ENCODE measurements around the gene CARMIL3.
A peak's percentile ranks its signal among the peaks of the same experiment; 100 is the strongest.
"Not testable (repeated sequence)": the region's sequence is repeated elsewhere in the genome, so short reads cannot be mapped to it uniquely, and the experiment has no call there.

Gene CARMIL3

GRCh38 chr14:24040692-24041091 lies 11.1 kb upstream of the CARMIL3 start:
- H3K9me3 ChIP-seq (ENCODE audit: control extremely low read depth in 1 of 5, control insufficient read depth in 4 of 5, insufficient read depth in 2 of 5, low read depth in 1 of 5, low read length in 4 of 5): no peaks in the 10 kb centered on the region
- ChIA-PET POLR2A (no interaction called here), CTCF (interaction anchor here (2.6 kb wide), 1 partner anchor 16 kb away, joined by 16 read pairs; no protein-coding TSS in a partner anchor)
- H3K4me3 ChIP-seq (ENCODE audit: control insufficient read depth in 1 of 7, extremely low read depth in 1 of 7, insufficient read depth in 4 of 7, low read depth in 2 of 7, low read length in 6 of 7): no peak overlapping the region
- no peaks in the 10 kb centered on the region for H3K36me3 ChIP-seq (ENCODE audit: control insufficient read depth in 4 of 4, insufficient read depth in 4 of 4, low read length in 3 of 4)
- 88% methylated on average over 2 of the region's 2 CpGs for WGBS (ENCODE audit: insufficient coverage)
- H3K27me3 ChIP-seq (replicated peaks in 2 of 5; ENCODE audit: control insufficient read depth in 4 of 5, insufficient read depth in 5 of 5, low read length in 4 of 5): no peaks in the 10 kb centered on the region
- no peak for DNase-seq
- H3K27ac ChIP-seq (ENCODE audit: insufficient read depth in 1 of 2, low read depth in 1 of 2, low read length in 2 of 2, poor library complexity in 1 of 2, severe bottlenecking in 2 of 2): no peak overlapping the region
- peaks cover 0 to 12% (median 7%) of the 10 kb centered on the region in 4 experiments for H3K4me1 ChIP-seq (ENCODE audit: control extremely low read depth in 1 of 4, control insufficient read depth in 4 of 4, insufficient read depth in 4 of 4, low read length in 3 of 4)

- no peak overlapping the region for H3K27ac ChIP-seq (ENCODE audit: insufficient read depth in 1 of 2, low read depth in 1 of 2, low read length in 2 of 2, poor library complexity in 1 of 2, severe bottlenecking in 2 of 2)
- 84% methylated on average over 3 of the region's 5 CpGs for WGBS (ENCODE audit: insufficient coverage)
- H3K9me3 ChIP-seq (ENCODE audit: control extremely low read depth in 1 of 5, control insufficient read depth in 4 of 5, insufficient read depth in 2 of 5, low read depth in 1 of 5, low read length in 4 of 5): no peaks in the 10 kb centered on the region
- no peaks in the 10 kb centered on the region for H3K4me1 ChIP-seq (ENCODE audit: control extremely low read depth in 1 of 4, control insufficient read depth in 4 of 4, insufficient read depth in 4 of 4, low read length in 3 of 4)
- H3K36me3 ChIP-seq (ENCODE audit: control insufficient read depth in 4 of 4, insufficient read depth in 4 of 4, low read length in 3 of 4): no peaks in the 10 kb centered on the region
- no peaks in the 10 kb centered on the region for H3K27me3 ChIP-seq (replicated peaks in 2 of 5; ENCODE audit: control insufficient read depth in 4 of 5, insufficient read depth in 5 of 5, low read length in 4 of 5)
- ChIA-PET POLR2A (no interaction called here), CTCF (interaction anchor here (1.0 to 2.6 kb wide), 8 partner anchors 8 to 59 kb away, joined by 3 to 16 read pairs (median 4); partner anchors contain the start of gene CARMIL3)
- no peak overlapping the region for H3K4me3 ChIP-seq (ENCODE audit: control insufficient read depth in 1 of 7, extremely low read depth in 1 of 7, insufficient read depth in 4 of 7, low read depth in 2 of 7, low read length in 6 of 7)
- DNase-seq: no peak
Measured at GRCh38 chr14:24042746-24043145, 9.1 kb upstream of the CARMIL3 start.

- POLR2A ChIA-PET; H3K4me3 ChIP-seq (ENCODE audit: control insufficient read depth in 1 of 7, extremely low read depth in 1 of 7, insufficient read depth in 4 of 7, low read depth in 2 of 7, low read length in 6 of 7); H3K9me3 ChIP-seq (ENCODE audit: control extremely low read depth in 1 of 5, control insufficient read depth in 4 of 5, insufficient read depth in 2 of 5, low read depth in 1 of 5, low read length in 4 of 5); H3K27ac ChIP-seq (ENCODE audit: insufficient read depth in 1 of 2, low read depth in 1 of 2, low read length in 2 of 2, poor library complexity in 1 of 2, severe bottlenecking in 2 of 2); DNase-seq; H3K36me3 ChIP-seq (ENCODE audit: control insufficient read depth in 4 of 4, insufficient read depth in 4 of 4, low read length in 3 of 4): not testable (repeated sequence)
- CTCF ChIA-PET: interaction anchor here (1.2 to 2.3 kb wide), 2 partner anchors 11 to 13 kb away, joined by 4 to 6 read pairs; no protein-coding TSS in a partner anchor
- no CpG with 5 or more reads among the region's 2 CpGs for WGBS (ENCODE audit: insufficient coverage)
- Histone ChIP-seq H3K27me3 (replicated peaks in 2 of 5; ENCODE audit: control insufficient read depth in 4 of 5, insufficient read depth in 5 of 5, low read length in 4 of 5) (peaks cover 0 to 11% (median 9%) of the 10 kb centered on the region in 5 experiments), H3K4me1 (ENCODE audit: control extremely low read depth in 1 of 4, control insufficient read depth in 4 of 4, insufficient read depth in 4 of 4, low read length in 3 of 4) (peaks cover 0 to 20% (median 17%) of the 10 kb centered on the region in 4 experiments)
Measured at GRCh38 chr14:24049002-24049401, 2.8 kb upstream of the CARMIL3 start.

- H3K27ac ChIP-seq (ENCODE audit: insufficient read depth in 1 of 2, low read depth in 1 of 2, low read length in 2 of 2, poor library complexity in 1 of 2, severe bottlenecking in 2 of 2); H3K9me3 ChIP-seq (ENCODE audit: control extremely low read depth in 1 of 5, control insufficient read depth in 4 of 5, insufficient read depth in 2 of 5, low read depth in 1 of 5, low read length in 4 of 5); POLR2A ChIA-PET; H3K4me3 ChIP-seq (ENCODE audit: control insufficient read depth in 1 of 7, extremely low read depth in 1 of 7, insufficient read depth in 4 of 7, low read depth in 2 of 7, low read length in 6 of 7); DNase-seq; H3K36me3 ChIP-seq (ENCODE audit: control insufficient read depth in 4 of 4, insufficient read depth in 4 of 4, low read length in 3 of 4): not testable (repeated sequence)
- Histone ChIP-seq H3K27me3 (replicated peaks in 2 of 5; ENCODE audit: control insufficient read depth in 4 of 5, insufficient read depth in 5 of 5, low read length in 4 of 5) (peaks cover 0 to 15% (median 9%) of the 10 kb centered on the region in 5 experiments), H3K4me1 (ENCODE audit: control extremely low read depth in 1 of 4, control insufficient read depth in 4 of 4, insufficient read depth in 4 of 4, low read length in 3 of 4) (peaks cover 0 to 20% (median 17%) of the 10 kb centered on the region in 4 experiments)
- CTCF ChIA-PET: interaction anchor here (1.2 to 12.7 kb wide), 6 partner anchors 9 to 58 kb away, joined by 3 to 178 read pairs (median 8); partner anchors contain the start of gene PCK2
- 100% methylated on average over 2 of the region's 8 CpGs for WGBS (ENCODE audit: insufficient coverage)
Measured at GRCh38 chr14:24050753-24051152, 1.1 kb upstream of the CARMIL3 start.

GRCh38 chr14:24051176-24051788 lies 527 bp upstream of the CARMIL3 start:
- H3K36me3 ChIP-seq (ENCODE audit: control insufficient read depth in 4 of 4, insufficient read depth in 4 of 4, low read length in 3 of 4): no peaks in the 10 kb centered on the region
- peak overlapping the region; percentile 38 to 86 (median 67) for H3K4me3 ChIP-seq (ENCODE audit: control insufficient read depth in 1 of 7, extremely low read depth in 1 of 7, insufficient read depth in 4 of 7, low read depth in 2 of 7, low read length in 6 of 7)
- peaks cover 0 to 20% (median 17%) of the 10 kb centered on the region in 4 experiments for H3K4me1 ChIP-seq (ENCODE audit: control extremely low read depth in 1 of 4, control insufficient read depth in 4 of 4, insufficient read depth in 4 of 4, low read length in 3 of 4)
- H3K27me3 ChIP-seq (replicated peaks in 2 of 5; ENCODE audit: control insufficient read depth in 4 of 5, insufficient read depth in 5 of 5, low read length in 4 of 5): peaks cover 0 to 15% (median 9%) of the 10 kb centered on the region in 5 experiments
- POLR2A ChIA-PET: no interaction called here
- H3K27ac ChIP-seq (ENCODE audit: insufficient read depth in 1 of 2, low read depth in 1 of 2, low read length in 2 of 2, poor library complexity in 1 of 2, severe bottlenecking in 2 of 2): peak overlapping the region in 1 of 2 experiments; percentile 54
- 29% methylated on average over 14 of the region's 20 CpGs for WGBS (ENCODE audit: insufficient coverage)
- CTCF ChIA-PET: interaction anchor here (1.2 to 12.7 kb wide), 8 partner anchors 9 to 59 kb away, joined by 3 to 178 read pairs (median 4); partner anchors contain the start of gene PCK2
- H3K9me3 ChIP-seq (ENCODE audit: control extremely low read depth in 1 of 5, control insufficient read depth in 4 of 5, insufficient read depth in 2 of 5, low read depth in 1 of 5, low read length in 4 of 5): no peaks in the 10 kb centered on the region
- DNase-seq: no peak

DNA sequence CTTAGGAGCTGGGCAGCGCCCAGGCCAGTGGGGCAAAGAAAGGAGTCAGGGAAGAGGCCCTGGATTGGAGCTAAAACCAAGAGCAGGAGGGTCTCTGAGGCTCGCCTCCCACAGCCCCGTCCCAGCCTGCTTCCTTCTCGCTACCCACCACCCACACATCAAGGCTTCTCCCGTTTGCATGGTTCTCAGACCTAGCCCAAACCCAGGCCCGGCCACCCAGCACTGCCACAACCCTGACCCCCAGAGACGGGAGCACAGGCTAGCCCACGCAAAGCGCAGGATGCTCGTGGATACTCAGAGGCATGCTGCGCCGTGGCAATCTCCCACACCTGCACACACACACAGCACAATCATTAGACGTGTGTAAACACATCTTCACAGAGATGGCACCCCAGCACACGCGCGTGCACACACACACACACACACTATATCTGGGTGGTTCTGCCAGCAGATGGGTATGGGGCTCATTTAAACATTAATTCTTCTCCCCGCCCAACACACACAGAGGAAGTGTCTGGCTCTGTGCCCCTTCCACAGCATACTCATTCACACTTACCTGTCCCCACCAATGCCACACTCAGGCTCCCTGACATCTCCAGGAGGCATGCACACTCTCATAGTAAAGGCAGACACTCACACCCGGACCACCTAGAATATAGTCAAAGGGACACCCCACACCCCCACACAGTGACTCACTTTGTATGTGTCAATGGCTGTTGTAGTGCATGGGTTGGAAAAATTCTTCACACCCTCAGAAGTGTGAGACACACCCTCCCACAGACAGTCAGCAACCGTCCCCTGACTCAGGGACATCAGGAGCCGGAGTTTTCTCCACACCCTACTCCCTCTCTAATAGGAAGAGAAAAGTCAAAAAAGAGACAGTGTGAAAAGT lies 1.1 kb downstream of the CARMIL3 start:
- no peak for DNase-seq
- WGBS (ENCODE audit: insufficient coverage): 78% methylated on average over 7 of the region's 20 CpGs
- H3K27me3 ChIP-seq (replicated peaks in 2 of 5; ENCODE audit: control insufficient read depth in 4 of 5, insufficient read depth in 5 of 5, low read length in 4 of 5): peaks cover 0 to 15% (median 9%) of the 10 kb centered on the region in 5 experiments
- no peaks in the 10 kb centered on the region for H3K36me3 ChIP-seq (ENCODE audit: control insufficient read depth in 4 of 4, insufficient read depth in 4 of 4, low read length in 3 of 4)
- ChIA-PET POLR2A (no interaction called here), CTCF (interaction anchor here (1.2 to 12.7 kb wide), 8 partner anchors 8 to 56 kb away, joined by 3 to 188 read pairs (median 7); partner anchors contain the start of genes CPNE6 and PCK2)
- H3K4me1 ChIP-seq (ENCODE audit: control extremely low read depth in 1 of 4, control insufficient read depth in 4 of 4, insufficient read depth in 4 of 4, low read length in 3 of 4): peaks cover 0 to 20% (median 17%) of the 10 kb centered on the region in 4 experiments
- no peaks in the 10 kb centered on the region for H3K9me3 ChIP-seq (ENCODE audit: control extremely low read depth in 1 of 5, control insufficient read depth in 4 of 5, insufficient read depth in 2 of 5, low read depth in 1 of 5, low read length in 4 of 5)
- H3K27ac ChIP-seq (ENCODE audit: insufficient read depth in 1 of 2, low read depth in 1 of 2, low read length in 2 of 2, poor library complexity in 1 of 2, severe bottlenecking in 2 of 2): no peak overlapping the region
- peak overlapping the region in 4 of 7 experiments; percentile 17 to 86 (median 78) for H3K4me3 ChIP-seq (ENCODE audit: control insufficient read depth in 1 of 7, extremely low read depth in 1 of 7, insufficient read depth in 4 of 7, low read depth in 2 of 7, low read length in 6 of 7)
